ENCODE measurements around the gene CD300LD.

The CD300LD gene

DNA sequence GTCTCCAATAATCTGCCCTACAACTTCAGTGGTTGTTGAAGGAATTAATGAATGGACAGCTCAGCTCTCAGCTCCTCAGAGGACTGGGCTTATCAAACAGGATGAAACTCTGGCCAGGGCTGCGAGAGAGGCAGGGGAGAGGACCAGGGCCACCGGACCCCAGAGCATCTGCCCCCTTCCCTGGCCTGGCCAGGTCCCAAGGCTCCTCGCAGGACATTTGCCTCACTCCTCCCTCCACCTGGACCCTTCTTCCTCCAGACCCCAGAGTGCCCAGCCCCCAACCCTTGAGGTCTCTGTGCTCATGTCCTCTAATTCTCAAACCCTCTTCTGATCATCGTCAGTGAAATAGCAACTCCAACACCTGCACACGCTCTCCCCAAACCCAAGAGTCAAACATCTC is 49.9 kb downstream of the CD300LD start:
- TF ChIP-seq, protein P1, sequence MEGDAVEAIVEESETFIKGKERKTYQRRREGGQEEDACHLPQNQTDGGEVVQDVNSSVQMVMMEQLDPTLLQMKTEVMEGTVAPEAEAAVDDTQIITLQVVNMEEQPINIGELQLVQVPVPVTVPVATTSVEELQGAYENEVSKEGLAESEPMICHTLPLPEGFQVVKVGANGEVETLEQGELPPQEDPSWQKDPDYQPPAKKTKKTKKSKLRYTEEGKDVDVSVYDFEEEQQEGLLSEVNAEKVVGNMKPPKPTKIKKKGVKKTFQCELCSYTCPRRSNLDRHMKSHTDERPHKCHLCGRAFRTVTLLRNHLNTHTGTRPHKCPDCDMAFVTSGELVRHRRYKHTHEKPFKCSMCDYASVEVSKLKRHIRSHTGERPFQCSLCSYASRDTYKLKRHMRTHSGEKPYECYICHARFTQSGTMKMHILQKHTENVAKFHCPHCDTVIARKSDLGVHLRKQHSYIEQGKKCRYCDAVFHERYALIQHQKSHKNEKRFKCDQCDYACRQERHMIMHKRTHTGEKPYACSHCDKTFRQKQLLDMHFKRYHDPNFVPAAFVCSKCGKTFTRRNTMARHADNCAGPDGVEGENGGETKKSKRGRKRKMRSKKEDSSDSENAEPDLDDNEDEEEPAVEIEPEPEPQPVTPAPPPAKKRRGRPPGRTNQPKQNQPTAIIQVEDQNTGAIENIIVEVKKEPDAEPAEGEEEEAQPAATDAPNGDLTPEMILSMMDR (IDR thresholded peaks at IDR 0.05) = no peak
- no peaks in the 10 kb centered on the region for H3K4me1 ChIP-seq
- peaks cover 0 to 11% of the 10 kb centered on the region in 2 donors for H3K27me3 ChIP-seq
- H3K9me3 ChIP-seq = no peaks in the 10 kb centered on the region
- H3K36me3 ChIP-seq = no peaks in the 10 kb centered on the region
- DNase-seq = no peak
- no peak overlapping the region for H3K4me3 ChIP-seq
- H3K27ac ChIP-seq = no peak overlapping the region
- intact Hi-C loops (cut with DNase I; ENCODE audit: low total_unique reads) = no loop called here

DNA sequence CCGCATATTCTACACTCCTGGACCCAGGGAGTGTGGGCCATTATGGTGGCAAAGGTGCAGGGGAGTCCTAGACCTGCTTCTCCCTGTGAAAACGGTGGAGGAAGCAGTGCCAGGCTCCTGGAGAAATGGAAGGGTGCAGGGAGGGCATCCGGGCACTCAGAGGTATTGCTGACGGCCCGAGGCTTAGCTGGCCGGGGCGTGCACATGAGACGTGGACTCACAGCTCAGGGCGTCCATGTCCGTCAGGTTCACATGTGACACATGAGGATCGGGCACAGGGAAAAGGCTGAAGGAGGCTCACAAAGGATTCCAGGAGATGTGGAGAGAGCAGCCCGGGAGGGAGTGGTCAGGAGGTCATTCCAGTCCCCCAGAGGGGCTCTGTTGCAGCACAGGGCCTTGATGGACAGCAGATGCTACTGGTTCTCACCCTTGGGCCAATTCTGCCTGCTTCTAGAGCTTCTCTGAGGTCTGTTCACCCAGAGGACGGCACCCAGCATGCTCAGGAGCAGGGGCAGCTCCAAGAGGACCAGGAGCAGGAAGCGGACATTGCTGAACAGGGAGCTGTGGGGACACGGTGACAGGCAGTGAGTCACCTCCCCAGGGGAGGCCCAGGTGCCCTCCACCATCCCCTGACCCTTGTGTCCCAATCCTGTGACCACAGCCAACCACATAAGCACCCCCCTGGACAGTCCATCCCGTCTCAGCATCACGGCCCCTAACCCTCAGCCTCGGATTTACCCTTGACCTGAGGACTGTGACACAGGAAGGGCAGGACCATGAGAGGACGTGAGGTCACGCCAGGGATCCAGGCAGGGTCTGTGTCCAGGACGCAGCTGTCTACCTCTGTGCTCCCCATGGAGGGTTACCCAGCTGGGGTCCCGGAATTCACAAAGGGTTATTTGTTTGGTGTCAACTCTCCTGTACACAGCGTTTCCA is 50.6 kb downstream of the CD300LD start:
- Histone ChIP-seq H3K4me1 (no peaks in the 10 kb centered on the region), H3K27ac (no peak overlapping the region), H3K27me3 (peaks cover 0 to 11% of the 10 kb centered on the region in 2 donors), H3K36me3 (no peaks in the 10 kb centered on the region), H3K9me3 (no peaks in the 10 kb centered on the region), H3K4me3 (no peak overlapping the region)
- TF ChIP-seq, protein P1 (IDR thresholded peaks at IDR 0.05) = no peak
- DNase-seq = no peak
- intact Hi-C loops (cut with DNase I; ENCODE audit: low total_unique reads) = no loop called here

DNA sequence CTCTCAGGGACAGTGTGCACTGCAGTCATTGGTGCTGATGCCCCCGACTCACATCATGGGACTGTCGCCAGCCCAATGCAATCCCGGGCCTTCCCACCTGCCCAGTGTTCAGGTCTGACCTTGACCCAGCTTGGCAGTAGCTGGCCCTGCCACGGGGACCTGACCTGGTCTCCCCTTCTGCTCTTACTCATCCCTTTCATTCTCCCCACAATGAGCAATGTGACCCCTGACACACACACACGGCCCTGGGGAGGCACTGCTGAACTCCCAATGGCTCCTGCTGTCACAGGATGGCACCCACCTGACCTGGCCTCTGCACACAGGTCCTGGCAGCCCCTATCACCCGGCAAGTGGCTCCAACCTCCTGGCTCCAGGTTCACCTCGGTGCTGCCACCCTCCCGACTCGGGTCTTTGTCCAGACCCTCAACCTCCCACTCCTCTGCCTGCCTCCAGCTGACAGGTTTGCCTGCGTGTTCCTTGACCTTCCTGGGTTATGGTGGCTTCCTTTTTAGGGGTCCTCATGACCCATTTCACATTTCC is 52.7 kb downstream of the CD300LD start:
- H3K36me3 ChIP-seq = no peaks in the 10 kb centered on the region
- intact Hi-C loops (cut with DNase I; ENCODE audit: low total_unique reads) = no loop called here
- DNase-seq = no peak

DNA sequence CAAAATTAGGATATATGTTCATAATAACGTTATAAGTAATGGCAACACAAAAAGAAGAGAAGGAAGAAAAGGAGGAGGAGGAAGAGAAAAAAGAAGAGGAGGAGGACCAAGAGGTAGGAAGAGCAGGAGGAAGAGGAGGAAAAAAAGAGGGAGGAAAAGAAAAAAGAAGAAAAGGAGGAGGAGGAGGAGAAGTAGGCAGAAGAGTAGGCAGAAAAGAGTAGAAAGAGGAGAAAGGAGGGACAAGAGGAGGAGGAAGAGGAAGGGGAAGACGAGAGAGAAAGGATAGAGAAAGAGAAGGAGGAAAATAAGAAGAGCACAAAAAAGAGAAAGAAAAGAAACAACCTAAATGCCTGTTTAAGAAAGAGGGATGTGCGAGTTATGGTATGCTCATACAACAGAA is 55.2 kb downstream of the CD300LD start:
- H3K27ac ChIP-seq = no peak overlapping the region
- H3K9me3 ChIP-seq = no peaks in the 10 kb centered on the region
- peaks cover 0 to 13% of the 10 kb centered on the region in 2 donors for H3K27me3 ChIP-seq
- no peaks in the 10 kb centered on the region for H3K4me1 ChIP-seq
- DNase-seq = no peak
- intact Hi-C loops (cut with DNase I; ENCODE audit: low total_unique reads) = no loop called here
- H3K36me3 ChIP-seq = no peaks in the 10 kb centered on the region
- H3K4me3 ChIP-seq = no peak overlapping the region
- TF ChIP-seq, protein P1 (IDR thresholded peaks at IDR 0.05) = no peak

More for the DNA sequence above, 52.7 kb downstream of the CD300LD start:
- H3K9me3 ChIP-seq = no peaks in the 10 kb centered on the region
- H3K4me3 ChIP-seq = no peak overlapping the region
- TF ChIP-seq, protein P1 (IDR thresholded peaks at IDR 0.05) = no peak
- no peak overlapping the region for H3K27ac ChIP-seq
- H3K27me3 ChIP-seq = peaks cover 0 to 15% of the 10 kb centered on the region in 2 donors
- no peaks in the 10 kb centered on the region for H3K4me1 ChIP-seq

DNA sequence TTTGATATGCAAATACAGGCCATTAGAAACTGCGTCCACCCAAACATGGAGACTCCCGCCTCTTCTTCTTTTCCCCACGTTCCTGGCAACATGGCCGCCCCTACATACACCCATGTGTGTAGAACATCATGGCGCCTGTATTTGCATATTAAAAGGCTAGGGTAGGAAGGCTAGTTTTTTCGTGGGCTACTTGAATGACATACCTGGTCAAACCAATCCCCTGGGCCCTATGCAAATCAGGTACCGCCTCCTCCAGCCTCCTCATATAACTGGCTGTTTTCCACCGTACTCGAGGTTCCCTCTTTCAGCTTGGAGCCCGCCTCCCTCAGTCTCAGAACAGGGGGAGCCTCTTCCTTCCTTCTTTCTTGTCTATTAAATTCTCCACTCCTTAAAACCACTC is 60.0 kb downstream of the CD300LD start:
- intact Hi-C loops (cut with DNase I; ENCODE audit: low total_unique reads) = no loop called here
- DNase-seq = peak; percentile 64 to 79
- TF ChIP-seq, protein P1 (IDR thresholded peaks at IDR 0.05) = no peak
- Histone ChIP-seq H3K27ac (no peak overlapping the region), H3K4me3 (no peak overlapping the region), H3K36me3 (no peaks in the 10 kb centered on the region), H3K27me3 (peaks cover 0 to 5% of the 10 kb centered on the region in 2 donors), H3K9me3 (no peaks in the 10 kb centered on the region), H3K4me1 (no peaks in the 10 kb centered on the region)

All from tibial artery (tissue), 4 donors.